Ishikawa (cell line): ENCODE data around the gene VPS37B.

Experiments used
- CEBPB ChIP-seq: IDR thresholded peaks from 2 replicates; pipeline ENCODE4 v1.6.1; 2012
- EGR1 ChIP-seq: IDR thresholded peaks from 2 replicates; pipeline ENCODE4 v1.6.1; 2012
- EP300 ChIP-seq: IDR thresholded peaks from 2 replicates; pipeline ENCODE4 v1.6.1; 2012; ENCODE audit warnings: borderline replicate concordance
- NFIC ChIP-seq: IDR thresholded peaks from 2 replicates; pipeline ENCODE4 v1.6.1; 2012
- TCF12 ChIP-seq: IDR thresholded peaks from 2 replicates; pipeline ENCODE4 v1.6.1; 2012; ENCODE audit warnings: low read depth
- YY1 ChIP-seq: IDR thresholded peaks from 2 replicates; pipeline ENCODE4 v1.6.1; 2012; ENCODE audit warnings: low read depth
- TF ChIP-seq, protein P1 (sequence below): IDR thresholded peaks from 2 replicates; pipeline ENCODE4 v1.6.1; 2012
- TF ChIP-seq, protein P2 (sequence below): IDR thresholded peaks from 2 replicates; pipeline ENCODE4 v1.6.1; 2012; ENCODE audit warnings: low read depth, mild to moderate bottlenecking

DNA sequence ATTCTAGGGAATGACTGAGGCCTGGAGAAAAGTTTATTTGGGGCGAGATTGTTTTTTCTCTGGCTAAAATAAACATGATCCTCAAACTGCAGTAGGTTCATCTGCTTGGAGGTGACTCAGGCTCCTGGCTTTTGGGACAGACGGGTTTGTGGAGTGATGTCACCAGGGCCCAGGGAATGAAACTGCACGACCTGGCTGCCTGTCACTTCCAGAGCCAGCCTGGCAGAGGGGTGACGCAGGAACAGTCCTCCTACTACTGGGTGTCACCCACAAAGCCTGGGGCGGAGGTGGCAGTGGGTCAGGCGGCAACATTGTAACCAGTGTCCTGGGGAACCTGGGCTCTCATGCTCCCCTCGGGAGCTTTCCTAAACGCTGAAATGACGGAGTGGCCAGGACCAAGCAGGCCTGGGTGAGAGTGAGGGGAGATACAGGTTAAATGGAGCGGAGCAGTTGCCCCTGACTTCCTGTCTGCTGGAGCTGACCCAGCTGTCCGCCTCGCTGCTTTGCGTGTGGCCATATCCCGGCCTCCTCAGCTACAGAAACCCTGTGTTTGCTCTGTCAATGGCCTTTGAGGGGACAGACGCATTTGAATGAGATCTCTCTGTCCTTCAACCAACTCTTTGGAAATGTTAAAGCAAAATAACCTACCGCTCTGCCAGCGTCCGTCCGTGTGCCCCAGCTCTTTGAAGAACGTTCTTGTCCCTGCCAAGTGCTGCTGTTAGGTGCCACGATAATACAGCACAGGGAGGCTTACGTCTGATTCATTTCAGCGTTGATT lies 54.2 kb downstream of the VPS37B start:
- no peak for TF ChIP-seq YY1
- TF ChIP-seq EGR1 = no peak
- no peak for TF ChIP-seq EP300
- no peak for TF ChIP-seq CEBPB
- TF ChIP-seq, protein P1, sequence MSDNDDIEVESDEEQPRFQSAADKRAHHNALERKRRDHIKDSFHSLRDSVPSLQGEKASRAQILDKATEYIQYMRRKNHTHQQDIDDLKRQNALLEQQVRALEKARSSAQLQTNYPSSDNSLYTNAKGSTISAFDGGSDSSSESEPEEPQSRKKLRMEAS = no peak
- TF ChIP-seq NFIC = no peak
- TF ChIP-seq, protein P2, sequence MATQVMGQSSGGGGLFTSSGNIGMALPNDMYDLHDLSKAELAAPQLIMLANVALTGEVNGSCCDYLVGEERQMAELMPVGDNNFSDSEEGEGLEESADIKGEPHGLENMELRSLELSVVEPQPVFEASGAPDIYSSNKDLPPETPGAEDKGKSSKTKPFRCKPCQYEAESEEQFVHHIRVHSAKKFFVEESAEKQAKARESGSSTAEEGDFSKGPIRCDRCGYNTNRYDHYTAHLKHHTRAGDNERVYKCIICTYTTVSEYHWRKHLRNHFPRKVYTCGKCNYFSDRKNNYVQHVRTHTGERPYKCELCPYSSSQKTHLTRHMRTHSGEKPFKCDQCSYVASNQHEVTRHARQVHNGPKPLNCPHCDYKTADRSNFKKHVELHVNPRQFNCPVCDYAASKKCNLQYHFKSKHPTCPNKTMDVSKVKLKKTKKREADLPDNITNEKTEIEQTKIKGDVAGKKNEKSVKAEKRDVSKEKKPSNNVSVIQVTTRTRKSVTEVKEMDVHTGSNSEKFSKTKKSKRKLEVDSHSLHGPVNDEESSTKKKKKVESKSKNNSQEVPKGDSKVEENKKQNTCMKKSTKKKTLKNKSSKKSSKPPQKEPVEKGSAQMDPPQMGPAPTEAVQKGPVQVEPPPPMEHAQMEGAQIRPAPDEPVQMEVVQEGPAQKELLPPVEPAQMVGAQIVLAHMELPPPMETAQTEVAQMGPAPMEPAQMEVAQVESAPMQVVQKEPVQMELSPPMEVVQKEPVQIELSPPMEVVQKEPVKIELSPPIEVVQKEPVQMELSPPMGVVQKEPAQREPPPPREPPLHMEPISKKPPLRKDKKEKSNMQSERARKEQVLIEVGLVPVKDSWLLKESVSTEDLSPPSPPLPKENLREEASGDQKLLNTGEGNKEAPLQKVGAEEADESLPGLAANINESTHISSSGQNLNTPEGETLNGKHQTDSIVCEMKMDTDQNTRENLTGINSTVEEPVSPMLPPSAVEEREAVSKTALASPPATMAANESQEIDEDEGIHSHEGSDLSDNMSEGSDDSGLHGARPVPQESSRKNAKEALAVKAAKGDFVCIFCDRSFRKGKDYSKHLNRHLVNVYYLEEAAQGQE = no peak
- no peak for TF ChIP-seq TCF12
